NCI-H1930 (cell line): ENCODE measurements around the gene CLDN3.

Experiments used
- DNase-seq, 2 experiments: peaks; one replicate each; lab custom pipeline; 2025; lab: John Stamatoyannopoulos, UW

CLDN3 gene

GRCh38 chr7:73770860-73771670 lies 995 bp upstream of the CLDN3 start:
- DNase-seq = no peak

DNA sequence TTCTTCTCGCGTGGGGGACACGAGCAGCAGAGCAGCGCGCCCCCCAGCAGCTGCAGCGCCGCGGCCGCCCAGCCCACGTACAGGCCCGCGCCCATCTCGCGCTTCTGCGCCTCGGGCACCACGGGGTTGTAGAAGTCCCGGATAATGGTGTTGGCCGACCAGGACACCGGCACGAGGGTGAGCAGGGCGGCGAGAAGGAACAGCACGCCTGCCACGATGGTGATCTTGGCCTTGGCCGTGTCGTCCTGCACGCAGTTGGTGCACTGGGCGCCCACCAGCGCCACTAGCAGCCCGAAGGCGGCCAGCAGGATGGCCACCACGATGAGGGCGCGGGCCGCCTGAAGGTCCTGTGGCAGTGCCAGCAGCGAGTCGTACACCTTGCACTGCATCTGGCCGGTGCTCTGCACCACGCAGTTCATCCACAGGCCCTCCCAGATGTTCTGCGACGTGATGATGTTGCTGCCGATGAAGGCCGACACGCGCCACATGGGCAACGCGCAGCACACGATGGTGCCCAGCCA lies 529 bp downstream of the CLDN3 start:
- no peak for DNase-seq

DNA sequence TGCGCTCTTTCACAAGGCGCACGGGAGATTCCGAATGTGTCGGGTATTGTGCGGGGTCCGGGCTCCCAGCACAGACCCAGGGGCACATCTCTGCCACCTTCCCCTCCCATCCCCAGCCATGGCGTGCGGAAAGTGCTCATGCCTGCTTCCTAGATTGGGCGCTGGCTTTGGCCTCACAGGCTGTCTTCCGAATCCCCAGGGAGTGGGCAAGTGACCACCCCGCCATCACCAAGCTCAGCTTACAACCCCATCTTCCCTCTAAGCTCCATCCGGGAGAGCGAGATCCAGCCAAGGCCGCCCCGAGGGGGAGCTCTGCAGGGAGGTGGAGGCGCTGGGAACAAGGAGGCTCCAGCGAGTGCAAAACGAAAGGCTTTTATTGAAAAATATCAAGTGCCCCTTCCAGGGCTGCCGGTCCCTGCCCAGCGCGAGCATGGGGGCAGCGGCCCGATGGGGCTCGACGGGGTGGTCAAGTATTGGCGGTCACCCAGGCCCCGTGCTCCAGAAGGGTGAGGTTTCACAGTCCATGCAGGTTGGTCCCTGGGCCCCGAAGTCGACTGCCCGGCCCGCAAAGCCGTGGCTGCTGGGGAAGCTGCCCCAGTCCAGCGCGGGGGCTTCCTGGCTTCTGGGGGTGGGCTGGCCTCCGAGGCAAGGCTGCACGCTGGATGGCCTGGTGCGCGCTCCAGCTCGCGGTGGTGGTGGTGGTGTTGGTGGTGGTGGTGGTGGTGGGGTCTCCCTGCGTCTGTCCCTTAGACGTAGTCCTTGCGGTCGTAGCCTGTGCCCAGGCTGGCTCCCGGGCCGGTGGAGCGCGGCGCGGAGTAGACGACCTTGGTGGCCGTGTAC lies 1.2 kb downstream of the CLDN3 start:
- DNase-seq = no peak

DNA sequence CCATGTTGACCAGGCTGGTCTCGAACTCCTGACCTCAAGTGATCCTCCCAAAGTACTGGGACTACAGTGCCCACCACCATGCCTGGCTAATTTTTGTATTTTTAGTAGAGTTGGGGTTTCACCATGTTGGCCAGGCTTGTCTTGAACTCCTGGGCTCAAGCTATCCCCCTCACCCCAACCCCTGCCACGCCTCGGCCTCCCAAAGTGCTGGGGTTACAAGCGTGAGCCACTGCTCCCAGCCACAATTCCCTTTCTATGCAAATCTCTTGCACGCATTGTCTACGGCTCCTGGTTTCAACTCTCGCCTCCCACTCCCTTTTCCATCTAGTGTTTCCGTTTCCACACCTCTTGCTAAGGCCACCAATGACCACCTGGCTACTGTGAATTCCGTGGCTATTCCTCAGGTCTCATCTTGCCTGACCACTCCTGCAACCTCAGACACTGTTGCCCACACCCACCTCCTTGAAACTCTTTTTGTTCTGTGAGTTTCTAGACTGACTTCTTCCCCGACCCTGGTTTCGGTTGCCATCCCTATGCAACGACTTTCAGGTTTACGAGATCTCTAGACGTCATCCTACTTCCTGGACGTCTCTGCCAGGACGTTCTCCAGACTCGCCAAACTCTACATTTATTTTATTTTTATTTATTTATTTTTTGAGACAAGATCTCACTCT lies 3.4 kb downstream of the CLDN3 start:
- no peak for DNase-seq

DNA sequence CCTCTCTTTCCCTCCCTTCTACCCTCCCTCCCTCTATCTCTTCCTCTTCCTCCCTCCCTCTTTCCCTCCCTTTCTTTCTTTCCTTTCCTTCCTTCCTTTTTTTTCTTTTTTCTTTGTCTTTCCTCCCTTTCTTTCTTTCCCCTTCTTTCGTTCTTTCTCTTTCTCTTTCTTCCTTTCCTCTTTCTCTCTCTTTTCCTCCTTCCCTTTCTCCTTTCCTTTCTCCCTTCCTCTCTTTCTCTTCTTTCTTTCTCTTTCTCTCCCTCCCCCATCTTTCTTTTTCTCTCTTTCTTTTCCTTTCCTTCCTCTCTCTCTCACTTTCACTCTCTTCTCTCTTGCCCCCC lies 7.4 kb downstream of the CLDN3 start:
- no peak for DNase-seq

DNA sequence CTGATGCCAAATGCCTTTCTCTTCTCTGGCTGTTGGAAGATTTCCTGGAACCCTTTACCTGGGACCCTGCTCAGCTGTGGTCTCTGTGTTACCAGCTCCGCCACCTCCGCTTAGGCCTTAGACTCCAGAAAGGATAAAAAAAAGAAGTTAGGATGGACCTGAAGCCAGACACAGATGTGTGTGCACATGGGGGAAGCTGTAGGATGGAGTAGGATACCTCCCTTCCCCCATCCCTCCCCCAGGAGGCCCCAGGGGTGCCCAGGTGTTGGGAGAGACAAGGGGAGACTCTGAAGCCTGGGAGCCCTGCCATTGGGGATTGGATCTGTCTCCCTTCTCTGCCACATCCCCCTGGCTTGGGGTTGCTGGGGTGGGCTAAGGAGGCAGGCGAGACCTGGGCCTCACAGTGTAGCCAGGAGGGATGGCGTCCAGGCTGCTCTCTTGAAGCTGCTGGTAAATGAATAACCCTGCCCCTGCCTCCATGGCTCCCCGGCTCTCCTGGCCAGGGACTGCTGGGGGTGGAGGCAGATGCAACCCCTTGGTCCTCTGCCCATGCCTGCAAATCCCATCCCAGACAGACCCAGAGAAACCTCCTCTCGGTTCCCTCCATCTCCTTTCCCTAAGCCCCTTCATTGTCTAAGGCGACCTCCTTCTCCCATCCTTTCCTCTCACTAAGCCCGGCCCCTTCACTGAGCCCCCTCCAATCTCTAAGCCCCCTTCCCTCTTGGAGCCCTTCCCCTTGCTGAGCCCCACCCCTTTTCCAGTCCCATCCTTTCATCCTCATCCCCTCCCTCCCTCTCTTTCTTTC lies 8.0 kb downstream of the CLDN3 start:
- no peak for DNase-seq

- no peak for DNase-seq
These were observed 11.4 kb downstream of the CLDN3 start for GRCh38 chr7:73758581-73759138.

DNA sequence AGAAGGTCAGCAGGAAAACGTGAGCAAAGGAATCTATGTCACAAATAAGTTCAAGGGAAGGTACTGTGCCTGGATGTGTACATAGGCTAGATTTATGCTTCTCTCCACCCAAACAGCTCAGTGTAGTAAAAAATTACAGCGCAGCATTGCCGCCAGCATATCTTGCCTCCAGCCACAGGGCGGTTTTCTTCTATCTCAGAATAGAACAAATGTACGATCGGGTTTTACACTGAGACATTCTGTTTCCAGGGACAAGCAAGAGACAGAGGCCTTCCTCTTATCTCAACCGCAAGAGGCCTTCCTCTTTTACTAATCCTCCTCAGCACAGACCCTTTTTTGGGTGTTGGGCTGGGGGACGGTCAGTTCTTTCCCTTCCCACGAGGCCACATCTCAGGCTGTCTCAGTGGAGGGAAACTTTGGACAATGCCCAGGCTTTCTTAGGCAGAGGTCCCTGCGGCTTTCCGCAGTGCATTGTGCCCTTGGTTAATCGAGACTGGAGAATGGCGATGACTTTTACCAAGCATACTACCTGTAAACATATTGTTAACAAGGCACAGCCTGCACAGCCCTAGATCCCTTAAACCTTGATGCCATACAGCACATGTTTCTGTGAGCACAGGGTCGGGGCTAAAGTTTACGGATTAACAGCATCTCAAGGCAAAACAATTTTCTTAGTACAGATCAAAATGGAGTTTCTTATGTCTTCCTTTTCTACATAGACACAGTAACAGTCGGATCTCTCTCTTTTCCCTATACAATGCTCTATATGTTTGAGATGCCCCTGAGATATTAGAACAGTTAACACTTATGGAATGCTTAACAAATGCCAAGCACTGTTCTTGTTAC lies 19.9 kb downstream of the CLDN3 start:
- no peak for DNase-seq

- no peak for DNase-seq
These were observed 23.7 kb downstream of the CLDN3 start for GRCh38 chr7:73746378-73746777.

DNA sequence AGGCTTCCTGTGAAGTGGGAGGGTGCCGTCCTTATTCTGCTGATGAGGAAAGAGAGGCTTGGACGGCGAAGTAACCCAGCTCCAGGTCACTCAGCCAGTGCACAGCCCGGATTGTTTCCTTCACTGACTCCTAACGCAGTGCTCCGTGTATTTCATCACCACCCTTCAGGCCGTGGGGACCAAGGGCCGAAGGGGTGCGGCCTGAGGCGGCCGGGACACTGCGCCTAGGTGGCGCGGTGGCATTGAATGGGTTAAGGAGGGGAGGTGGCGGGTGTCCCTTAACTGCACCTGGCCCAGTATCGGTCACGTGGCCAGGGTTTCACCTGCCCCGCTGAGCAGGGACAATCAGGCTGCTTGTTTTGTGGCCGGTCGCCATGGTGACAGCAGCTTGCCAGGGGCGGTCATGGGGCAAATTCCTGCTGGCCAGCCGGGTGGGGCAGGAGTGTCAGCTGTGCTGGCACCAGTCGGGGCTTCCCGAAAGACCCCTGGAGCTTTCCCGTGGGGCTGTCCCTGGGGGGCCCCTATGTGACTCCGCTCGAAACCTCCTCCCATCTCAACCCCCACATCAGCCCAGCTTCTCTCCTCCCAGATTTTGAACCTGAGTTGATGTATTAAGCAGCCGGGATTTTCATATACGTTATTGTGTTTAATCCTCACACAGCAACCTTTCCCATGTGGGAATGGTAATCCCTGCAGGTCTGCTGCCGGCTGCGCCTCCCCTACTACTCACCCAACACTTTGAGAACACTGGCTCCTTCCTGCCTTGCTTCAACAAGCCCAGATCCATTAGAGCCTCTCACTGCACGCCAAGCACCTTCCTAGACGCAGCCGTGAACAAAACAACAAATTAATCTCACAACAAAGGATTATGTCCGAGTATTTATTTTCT lies 27.1 kb downstream of the CLDN3 start:
- peak; percentile 95 to 98 for DNase-seq

GRCh38 chr7:73742338-73742752 lies 27.7 kb downstream of the CLDN3 start:
- no peak for DNase-seq

GRCh38 chr7:73741600-73741999 lies 28.5 kb downstream of the CLDN3 start:
- peak; percentile 65 to 70 for DNase-seq

DNA sequence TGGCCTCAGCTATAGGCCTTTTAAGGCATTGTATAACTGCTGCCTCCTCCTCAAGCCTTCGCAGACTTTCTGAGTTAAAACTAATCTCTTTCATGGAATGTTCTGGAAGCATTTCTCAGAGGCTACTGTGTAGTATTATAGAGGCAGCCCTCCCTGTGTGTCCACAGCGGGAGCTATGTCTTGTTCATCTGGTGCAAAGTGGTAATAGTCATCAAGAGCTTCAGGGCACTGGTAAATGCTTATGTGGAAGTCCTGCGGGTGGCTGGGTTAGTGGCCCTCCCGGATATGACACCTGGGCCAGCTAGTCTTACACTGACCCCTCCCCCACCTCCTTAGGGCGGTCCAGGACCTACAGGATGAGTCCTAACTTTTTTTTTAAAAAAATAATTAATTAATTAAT lies 29.3 kb downstream of the CLDN3 start:
- DNase-seq = peak in 1 of 2 experiments; percentile 61

DNA sequence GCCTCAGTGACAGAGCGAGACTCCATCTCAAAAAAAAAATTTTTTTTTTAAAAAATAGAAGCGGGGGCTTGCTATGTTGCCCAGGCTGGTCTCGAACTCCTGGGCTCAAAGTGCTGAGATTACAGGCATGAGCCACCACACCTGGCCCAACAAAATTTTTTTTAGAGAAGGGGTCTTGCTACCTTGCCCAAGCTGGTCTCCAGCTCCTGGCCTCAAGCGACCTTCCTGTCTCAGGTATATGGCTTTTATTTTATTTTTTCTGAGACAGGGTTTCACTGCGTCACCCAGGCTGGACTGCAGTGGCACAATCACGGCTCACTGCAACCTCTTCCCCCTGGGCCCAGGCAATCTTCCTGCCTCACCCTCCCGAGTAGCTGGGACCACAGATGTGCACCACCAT lies 29.9 kb downstream of the CLDN3 start:
- no peak for DNase-seq

DNA sequence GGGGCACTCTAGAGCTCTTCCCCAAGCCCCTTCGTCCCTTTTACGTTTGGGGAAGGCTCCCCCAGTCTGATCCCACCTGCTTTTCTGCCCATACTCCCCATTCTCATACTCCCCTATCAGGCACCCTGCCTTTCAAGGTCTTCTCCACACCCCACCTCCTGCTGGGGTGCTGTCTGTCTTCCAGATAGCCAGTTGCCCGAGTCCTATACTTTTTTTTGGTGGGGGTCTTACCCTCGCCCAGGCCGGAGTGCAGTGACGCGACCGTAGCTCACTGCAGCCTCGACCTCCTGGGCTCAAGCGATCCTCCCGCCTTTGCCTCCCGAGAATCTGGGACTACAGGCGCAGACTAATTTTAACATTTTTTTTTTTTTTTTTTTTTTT lies 30.7 kb downstream of the CLDN3 start:
- DNase-seq = no peak

DNA sequence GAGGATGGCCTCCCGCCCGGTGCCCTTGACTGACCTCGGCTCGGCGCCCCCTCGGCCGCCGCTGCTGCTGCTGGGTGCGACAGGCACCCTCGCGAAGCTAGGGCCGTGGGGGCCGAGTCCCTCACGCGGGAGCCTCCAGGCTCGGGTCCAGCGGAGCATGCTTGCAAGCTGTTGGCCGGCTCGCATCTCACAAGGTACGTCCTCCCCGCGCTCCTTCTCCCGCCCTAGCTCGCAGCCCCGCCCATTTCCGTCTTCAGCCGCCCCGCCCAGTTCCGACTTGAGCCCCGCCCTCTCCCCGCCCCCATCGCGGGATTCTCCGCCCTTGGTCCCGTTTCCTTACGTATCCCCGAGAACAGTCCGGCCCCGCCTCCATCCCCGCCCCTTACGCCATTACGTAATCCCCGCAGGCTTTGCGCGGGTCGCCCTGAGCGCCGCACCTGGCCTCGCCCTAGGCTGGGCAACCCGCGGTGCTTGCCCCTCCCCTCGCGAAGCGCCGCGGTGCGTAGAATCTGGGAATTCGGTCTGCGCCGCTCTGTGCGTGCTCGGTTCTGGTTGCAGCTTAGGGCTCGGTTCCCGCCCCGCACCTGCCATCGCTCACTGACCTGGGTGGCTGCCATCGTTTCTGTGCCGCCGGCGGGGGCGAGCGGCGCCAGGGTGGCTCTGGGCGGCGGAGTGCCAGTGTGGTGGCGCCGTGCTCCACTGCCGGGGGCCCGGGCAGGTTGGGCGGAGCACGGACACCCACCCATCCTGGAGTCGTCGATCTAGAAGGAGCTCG lies 31.3 kb downstream of the CLDN3 start, which contains the start of gene ABHD11:
Gene ABHD11 (minus strand): TSS at position 191 of the 775 bp plus-strand sequence. CDS start 32 bp downstream, at position 159.
- DNase-seq = peak; percentile 96 to 98

DNA sequence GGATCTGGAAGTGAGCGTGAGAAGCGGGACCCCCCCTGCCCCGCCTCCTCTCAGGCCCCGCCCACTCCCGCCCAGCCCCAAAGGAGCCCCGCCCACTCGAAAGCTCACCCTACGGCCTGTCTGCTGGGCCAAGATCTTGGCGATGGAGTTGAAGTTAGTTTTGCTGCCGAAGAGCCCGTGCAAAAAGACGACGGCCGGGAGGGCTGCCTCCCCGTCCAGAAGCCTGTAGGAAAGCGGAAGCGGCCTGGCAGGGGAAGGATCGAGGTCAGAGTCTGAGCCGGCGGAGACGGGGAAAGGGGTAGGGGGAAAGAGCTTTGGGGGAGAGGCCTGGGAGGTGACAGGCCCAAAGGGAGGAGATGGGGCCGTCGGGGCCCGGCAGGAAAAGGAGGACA lies 31.9 kb downstream of the CLDN3 start:
- peak in 1 of 2 experiments; percentile 54 for DNase-seq

GRCh38 chr7:73737491-73738219 lies 32.4 kb downstream of the CLDN3 start:
- DNase-seq = no peak
